IMR-90 (cell line): ENCODE results near the gene UBE2J1. TPM values are rescaled to one million over a fixed set of nuclear protein-coding genes. Genes with fewer than 3 reads are reported as not detected.

ENCODE experiments used
- ATAC-seq: fragments of 200-7000 bp; cut with Tn5 transposase; 2 replicates; pipeline ENCODE4 v1.9.1; 2020; ENCODE audit warnings: low read depth, mild to moderate bottlenecking, moderate library complexity
- BruUV-seq: library from RNA; stranded (reverse); fragments of 400-500 nt; replicated peaks from 2 replicates; lab custom pipeline; 2021; lab: Mats Ljungman, UMichigan
- CTCF ChIA-PET: fragments of 300-600 bp; formaldehyde crosslinking; extraction: SDS; loops from one replicate; lab custom pipeline; 2021; ENCODE audit warnings: antibody characterized with exemption; lab: Yijun Ruan, JAX
- POLR2A ChIA-PET: fragments of 300-600 bp; sonication (Branson Sonifier 250); formaldehyde crosslinking; loops from one replicate; lab custom pipeline; 2022; ENCODE audit warnings: antibody characterized with exemption; ENCODE audit not compliant: unreplicated experiment; lab: Charles Lee
- DNase-seq: peaks from one replicate; pipeline ENCODE4 v3.0.0; 2013
- H2AFZ ChIP-seq: replicated peaks from 2 replicates; pipeline ENCODE3; 2013; ENCODE audit warnings: low read length, mild to moderate bottlenecking; ENCODE audit not compliant: poor library complexity
- H2AK5ac ChIP-seq: 2 replicates; pipeline ENCODE4 v1.6.1; 2013; ENCODE audit warnings: low read depth, low read length, inconsistent platforms
- H2AK9ac ChIP-seq: replicated peaks from 2 replicates; pipeline ENCODE3; 2013; ENCODE audit warnings: mild to moderate bottlenecking, low read depth, low read length, moderate library complexity; ENCODE audit not compliant: poor library complexity
- H2BK120ac ChIP-seq: 2 replicates; pipeline ENCODE4 v1.6.1; 2013; ENCODE audit warnings: low read depth, low read length, inconsistent platforms
- H2BK15ac ChIP-seq: 3 replicates; pipeline ENCODE4 v1.6.1; 2013; ENCODE audit warnings: low read depth, low read length, inconsistent platforms
- H2BK20ac ChIP-seq: 2 replicates; pipeline ENCODE4 v1.6.1; 2013; ENCODE audit warnings: low read depth, mild to moderate bottlenecking, inconsistent platforms, low read length, moderate library complexity
- H2BK5ac ChIP-seq: 2 replicates; pipeline ENCODE4 v1.6.1; 2013; ENCODE audit warnings: mild to moderate bottlenecking, low read depth, low read length, inconsistent platforms; ENCODE audit not compliant: poor library complexity, severe bottlenecking
- H3K14ac ChIP-seq: replicated peaks from 2 replicates; pipeline ENCODE4 v1.6.1; 2013; ENCODE audit warnings: low read depth, low read length, inconsistent platforms
- H3K18ac ChIP-seq: 2 replicates; pipeline ENCODE4 v1.6.1; 2013; ENCODE audit warnings: low read depth, low read length, control low read depth
- H3K23ac ChIP-seq: 2 replicates; pipeline ENCODE4 v1.6.1; 2013; ENCODE audit warnings: low read depth, low read length, inconsistent platforms
- H3K27ac ChIP-seq: 2 replicates; pipeline ENCODE4 v1.5.1; 2013; ENCODE audit warnings: mild to moderate bottlenecking, control low read depth, low read length; ENCODE audit not compliant: insufficient read depth
- H3K27me3 ChIP-seq: 2 replicates; pipeline ENCODE4 v1.6.1; 2013; ENCODE audit warnings: low read length; ENCODE audit not compliant: control insufficient read depth, insufficient read depth
- H3K36me3 ChIP-seq: 2 replicates; pipeline ENCODE4 v1.6.1; 2013; ENCODE audit warnings: low read length, mixed read lengths; ENCODE audit not compliant: control insufficient read depth, insufficient read depth
- H3K4ac ChIP-seq: 2 replicates; pipeline ENCODE4 v1.6.1; 2013; ENCODE audit warnings: low read depth, low read length, inconsistent platforms
- H3K4me1 ChIP-seq: 2 replicates; pipeline ENCODE4 v1.6.1; 2013; ENCODE audit warnings: low read length, mixed read lengths; ENCODE audit not compliant: control insufficient read depth, insufficient read depth
- H3K4me2 ChIP-seq: 2 replicates; pipeline ENCODE4 v1.6.1; 2013; ENCODE audit warnings: low read depth, mild to moderate bottlenecking, control low read depth, low read length, moderate library complexity
- H3K4me3 ChIP-seq: 2 replicates; pipeline ENCODE4 v1.5.1; 2013; ENCODE audit warnings: low read depth, mild to moderate bottlenecking, control low read depth, low read length, moderate library complexity; ENCODE audit not compliant: insufficient read depth
- H3K56ac ChIP-seq: 2 replicates; pipeline ENCODE4 v1.6.1; 2013; ENCODE audit warnings: low read length, inconsistent platforms; ENCODE audit not compliant: insufficient read depth; ENCODE audit errors: extremely low read depth
- H3K79me1 ChIP-seq, 2 experiments: 2 replicates each; pipeline ENCODE4 v1.6.1; 2013; ENCODE audit warnings: low read length in 2 of 2, inconsistent platforms in 1 of 2, low read depth in 1 of 2
- H3K9ac ChIP-seq: 2 replicates; pipeline ENCODE4 v1.6.1; 2013; ENCODE audit warnings: low read depth, low read length, control low read depth
- H3K9me1 ChIP-seq: 2 replicates; pipeline ENCODE4 v1.6.1; 2013; ENCODE audit warnings: low read length, inconsistent platforms; ENCODE audit not compliant: insufficient read depth
- H3K9me3 ChIP-seq: 2 replicates; pipeline ENCODE4 v1.6.1; 2013; ENCODE audit warnings: low read length; ENCODE audit not compliant: control insufficient read depth, insufficient read depth
- H4K20me1 ChIP-seq: 2 replicates; pipeline ENCODE4 v1.6.1; 2013; ENCODE audit warnings: low read length, inconsistent platforms; ENCODE audit not compliant: insufficient read depth
- H4K5ac ChIP-seq: 2 replicates; pipeline ENCODE4 v1.6.1; 2013; ENCODE audit warnings: mild to moderate bottlenecking, low read depth, low read length, control low read depth
- H4K8ac ChIP-seq, 2 experiments: 2 replicates each; pipeline ENCODE4 v1.6.1; 2013; ENCODE audit warnings: low read depth in 2 of 2, low read length in 2 of 2, control low read depth in 1 of 2, inconsistent platforms in 1 of 2
- H4K91ac ChIP-seq: 2 replicates; pipeline ENCODE4 v1.6.1; 2013; ENCODE audit warnings: low read depth, low read length, inconsistent platforms; ENCODE audit not compliant: insufficient read depth
- BHLHE40 ChIP-seq: fragments of 150-350 bp; IDR thresholded peaks from 2 replicates; pipeline ENCODE4 v1.6.1; 2016; ENCODE audit warnings: mild to moderate bottlenecking, low read depth, low read length
- CEBPB ChIP-seq: IDR thresholded peaks from 2 replicates; pipeline ENCODE4 v1.6.1; 2012; ENCODE audit warnings: low read depth, low read length, improper control_type of control experiment
- CHD1 ChIP-seq: IDR thresholded peaks from 2 replicates; pipeline ENCODE4 v1.6.1; 2012; ENCODE audit warnings: low read depth, low read length, improper control_type of control experiment
- MAFK ChIP-seq: IDR thresholded peaks from 2 replicates; pipeline ENCODE4 v1.6.1; 2012; ENCODE audit warnings: low read depth, low read length, improper control_type of control experiment
- MAZ ChIP-seq: IDR thresholded peaks from 2 replicates; pipeline ENCODE4 v1.6.1; 2012; ENCODE audit warnings: low read depth, mild to moderate bottlenecking, low read length, improper control_type of control experiment, moderate library complexity, borderline replicate concordance
- NFE2L2 ChIP-seq: fragments of 150-350 bp; IDR thresholded peaks from 2 replicates; pipeline ENCODE4 v1.6.1; 2016; ENCODE audit warnings: low read depth, mild to moderate bottlenecking, low read length
- RAD21 ChIP-seq: IDR thresholded peaks from 2 replicates; pipeline ENCODE4 v1.6.1; 2012; ENCODE audit warnings: low read length, improper control_type of control experiment
- RFX5 ChIP-seq: IDR thresholded peaks from 2 replicates; pipeline ENCODE4 v1.8.0; 2012; ENCODE audit warnings: low read depth, mild to moderate bottlenecking, low read length, moderate library complexity
- SMC3 ChIP-seq: fragments of 150-350 bp; IDR thresholded peaks from 2 replicates; pipeline ENCODE4 v1.6.1; 2016; ENCODE audit warnings: low read depth, mild to moderate bottlenecking, antibody characterized with exemption, low read length, moderate library complexity
- WGBS, 2 experiments: methylation state at CpG; one replicate each; pipeline versions ENCODE4 v1.1.5 to v1.1.7; 2013; ENCODE audit warnings: missing lambda C conversion rate in 2 of 2; ENCODE audit not compliant: insufficient read length in 1 of 2; ENCODE audit errors: extremely low coverage in 2 of 2; 5-methylcytosine and 5-hydroxymethylcytosine counted together
- dilution Hi-C: fragments of 300-500 bp; cut with HindIII; formaldehyde crosslinking; loops from one replicate; pipeline ENCODE4 v1.14.3; 2018; ENCODE audit warnings: low sequenced_read_pairs; ENCODE audit not compliant: unreplicated experiment
- in situ Hi-C: fragments of 300-500 bp; cut with MboI; formaldehyde crosslinking; loops from 3 replicates; pipeline ENCODE4 v1.14.3; 2019; ENCODE audit warnings: low sequenced_read_pairs, inconsistent platforms, mixed read lengths
- intact Hi-C: fragments of 100-400 bp; cut with micrococcal nuclease; formaldehyde crosslinking; loops from 2 replicates; pipeline ENCODE4 v1.10.0; 2022
- polyA plus RNA-seq, 3 experiments: library from polyadenylated mRNA; depleted of rRNA; stranded (reverse); fragments of >200 nt; gene quantifications; 2 replicates each; pipeline ENCODE4 v1.2.3, GENCODE V29; 2012; ENCODE audit warnings: low replicate concordance in 1 of 3
- total RNA-seq: library from RNA; depleted of rRNA; stranded (reverse); fragments of >200 nt; gene quantifications from 2 replicates; pipeline ENCODE4 v1.2.3, GENCODE V29; 2012
- TF ChIP-seq, protein P1 (sequence below): conservative IDR thresholded peaks from 2 replicates; pipeline ENCODE4 v1.5.1; 2012; ENCODE audit warnings: mild to moderate bottlenecking, low read depth, low read length, improper control_type of control experiment
- TF ChIP-seq, protein P2 (sequence below): fragments of 150-350 bp; IDR thresholded peaks from 2 replicates; pipeline ENCODE4 v1.6.1; 2016; ENCODE audit warnings: low read depth, mild to moderate bottlenecking, low read length, moderate library complexity, borderline replicate concordance

UBE2J1 gene
- total and polyA plus RNA-seq, 2 of the 4 experiments (the other 2 are of a cell fraction) = 20.9 to 35.3 TPM

DNA sequence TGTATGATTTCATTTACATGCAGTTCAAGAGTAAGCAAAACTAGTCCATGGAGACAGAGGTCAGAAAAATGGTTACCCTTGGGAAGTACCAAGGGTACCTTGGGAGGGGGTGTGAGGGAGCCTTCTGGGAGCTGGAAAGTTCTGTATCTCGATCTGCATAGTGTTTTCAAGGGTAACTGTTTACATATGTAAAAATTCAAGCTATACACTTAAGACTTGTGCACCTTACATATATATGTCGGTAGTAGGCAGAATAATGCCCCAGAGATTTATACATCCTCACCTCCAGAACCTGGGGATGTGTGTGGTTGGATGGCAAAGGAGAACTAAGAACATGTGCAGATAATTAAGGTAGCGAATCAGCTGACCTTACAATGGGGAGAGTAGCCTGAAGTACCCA lies 68.4 kb downstream of the UBE2J1 start:
- no peak overlapping the region for H3K4me3 ChIP-seq
- H3K27me3 ChIP-seq = peaks cover 25% of the 10 kb centered on the region
- H3K23ac ChIP-seq = no peak overlapping the region
- no peak overlapping the region for H3K4me2 ChIP-seq
- H4K91ac ChIP-seq = no peak overlapping the region
- no peak overlapping the region for H2AFZ ChIP-seq
- H2BK20ac ChIP-seq = no peak overlapping the region
- H3K4ac ChIP-seq = no peak overlapping the region
- no peak overlapping the region for H2AK5ac ChIP-seq
- no peak overlapping the region for H3K14ac ChIP-seq
- intact Hi-C loops = no loop called here
- no peak overlapping the region for H2AK9ac ChIP-seq
- POLR2A ChIA-PET = no interaction called here
- H3K18ac ChIP-seq = no peak overlapping the region
- CTCF ChIA-PET = no interaction called here
- dilution Hi-C loops = no loop called here
- no peaks in the 10 kb centered on the region for H3K9me3 ChIP-seq
- ATAC-seq (no peak), DNase-seq (no peak)
- no peak overlapping the region for H4K5ac ChIP-seq
- no CpG with 5 or more reads among the region's 3 CpGs for WGBS, 2 experiments
- H3K56ac ChIP-seq = no peak overlapping the region
- no peaks in the 10 kb centered on the region for H3K36me3 ChIP-seq
- H4K8ac ChIP-seq = no peak overlapping the region
- H3K4me1 ChIP-seq = no peaks in the 10 kb centered on the region
- H3K79me1 ChIP-seq = no peaks in the 10 kb centered on the region
- in situ Hi-C loops = no loop called here
- TF ChIP-seq RAD21 (no peak), NFE2L2 (no peak), MAZ (no peak), RFX5 (no peak), MAFK (no peak), CHD1 (no peak), CEBPB (no peak), BHLHE40 (no peak), SMC3 (no peak)
- TF ChIP-seq, protein P1, sequence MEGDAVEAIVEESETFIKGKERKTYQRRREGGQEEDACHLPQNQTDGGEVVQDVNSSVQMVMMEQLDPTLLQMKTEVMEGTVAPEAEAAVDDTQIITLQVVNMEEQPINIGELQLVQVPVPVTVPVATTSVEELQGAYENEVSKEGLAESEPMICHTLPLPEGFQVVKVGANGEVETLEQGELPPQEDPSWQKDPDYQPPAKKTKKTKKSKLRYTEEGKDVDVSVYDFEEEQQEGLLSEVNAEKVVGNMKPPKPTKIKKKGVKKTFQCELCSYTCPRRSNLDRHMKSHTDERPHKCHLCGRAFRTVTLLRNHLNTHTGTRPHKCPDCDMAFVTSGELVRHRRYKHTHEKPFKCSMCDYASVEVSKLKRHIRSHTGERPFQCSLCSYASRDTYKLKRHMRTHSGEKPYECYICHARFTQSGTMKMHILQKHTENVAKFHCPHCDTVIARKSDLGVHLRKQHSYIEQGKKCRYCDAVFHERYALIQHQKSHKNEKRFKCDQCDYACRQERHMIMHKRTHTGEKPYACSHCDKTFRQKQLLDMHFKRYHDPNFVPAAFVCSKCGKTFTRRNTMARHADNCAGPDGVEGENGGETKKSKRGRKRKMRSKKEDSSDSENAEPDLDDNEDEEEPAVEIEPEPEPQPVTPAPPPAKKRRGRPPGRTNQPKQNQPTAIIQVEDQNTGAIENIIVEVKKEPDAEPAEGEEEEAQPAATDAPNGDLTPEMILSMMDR = no peak
- TF ChIP-seq, protein P2, sequence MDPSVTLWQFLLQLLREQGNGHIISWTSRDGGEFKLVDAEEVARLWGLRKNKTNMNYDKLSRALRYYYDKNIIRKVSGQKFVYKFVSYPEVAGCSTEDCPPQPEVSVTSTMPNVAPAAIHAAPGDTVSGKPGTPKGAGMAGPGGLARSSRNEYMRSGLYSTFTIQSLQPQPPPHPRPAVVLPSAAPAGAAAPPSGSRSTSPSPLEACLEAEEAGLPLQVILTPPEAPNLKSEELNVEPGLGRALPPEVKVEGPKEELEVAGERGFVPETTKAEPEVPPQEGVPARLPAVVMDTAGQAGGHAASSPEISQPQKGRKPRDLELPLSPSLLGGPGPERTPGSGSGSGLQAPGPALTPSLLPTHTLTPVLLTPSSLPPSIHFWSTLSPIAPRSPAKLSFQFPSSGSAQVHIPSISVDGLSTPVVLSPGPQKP = no peak
- H3K9me1 ChIP-seq = no peaks in the 10 kb centered on the region
- H2BK120ac ChIP-seq = no peak overlapping the region
- no peak overlapping the region for H3K27ac ChIP-seq
- H3K9ac ChIP-seq = no peak overlapping the region
- no peaks in the 10 kb centered on the region; the same call in 1 of the 2 replicates for H4K20me1 ChIP-seq
- no peak overlapping the region for H2BK5ac ChIP-seq
- no TSS peak for BruUV-seq
- no peak overlapping the region for H2BK15ac ChIP-seq
